ENCODE measurements around the gene MRPL48. TPM values are rescaled to one million over a fixed set of nuclear protein-coding genes. Genes with fewer than 3 reads are reported as not detected.

MRPL48 gene
- total and polyA plus RNA-seq, 8 donors, result 28.9 to 56.8 (median 47.0) TPM

- Histone ChIP-seq H3K9me3 (no peaks in the 10 kb centered on the region), H3K27ac (no peak overlapping the region), H3K4me1 (no peaks in the 10 kb centered on the region), H3K4me3 (no peak overlapping the region), H3K27me3 (no peaks in the 10 kb centered on the region), H3K36me3 (peaks cover 0 to 38% of the 10 kb centered on the region in 2 donors)
- intact Hi-C loops (cut with DNase I), result no loop called here
- TF ChIP-seq CTCF (IDR thresholded peaks at IDR 0.05), result no peak
- DNase-seq (no peak), ATAC-seq (no peak)
These were observed 114.6 kb downstream of the MRPL48 start for GRCh38 chr11:73902303-73902702.

- H3K9me3 ChIP-seq, result no peaks in the 10 kb centered on the region
- no peaks in the 10 kb centered on the region for H3K27me3 ChIP-seq
- intact Hi-C loops (cut with DNase I), result no loop called here
- peak; percentile 74 for ATAC-seq
- H3K4me1 ChIP-seq, result peaks cover 0 to 3% of the 10 kb centered on the region in 2 donors
- no peak for DNase-seq
- peaks cover 0 to 47% of the 10 kb centered on the region in 2 donors for H3K36me3 ChIP-seq
- TF ChIP-seq CTCF (IDR thresholded peaks at IDR 0.05), result no peak
- H3K27ac ChIP-seq, result no peak overlapping the region
- H3K4me3 ChIP-seq, result no peak overlapping the region
These were observed 119.5 kb downstream of the MRPL48 start for GRCh38 chr11:73907191-73907590.

- DNase-seq (no peak), ATAC-seq (no peak)
- H3K36me3 ChIP-seq, result peaks cover 0 to 68% of the 10 kb centered on the region in 2 donors
- no peak for TF ChIP-seq CTCF (IDR thresholded peaks at IDR 0.05)
- H3K4me3 ChIP-seq, result no peak overlapping the region
- H3K4me1 ChIP-seq, result peaks cover 0 to 12% of the 10 kb centered on the region in 2 donors
- H3K9me3 ChIP-seq, result no peaks in the 10 kb centered on the region
- intact Hi-C loops (cut with DNase I), result no loop called here
- H3K27ac ChIP-seq, result no peak overlapping the region
- no peaks in the 10 kb centered on the region for H3K27me3 ChIP-seq
These were observed 124.4 kb downstream of the MRPL48 start for GRCh38 chr11:73912026-73912425.

GRCh38 chr11:73913472-73913871, 125.8 kb downstream of the MRPL48 start:
- Histone ChIP-seq H3K4me1 (peaks cover 0 to 9% of the 10 kb centered on the region in 2 donors), H3K9me3 (no peaks in the 10 kb centered on the region), H3K27ac (no peak overlapping the region), H3K36me3 (peaks cover 0 to 83% of the 10 kb centered on the region in 2 donors), H3K4me3 (no peak overlapping the region), H3K27me3 (no peaks in the 10 kb centered on the region)
- no peak for ATAC-seq
- no peak for DNase-seq
- intact Hi-C loops (cut with DNase I), result no loop called here
- no peak for TF ChIP-seq CTCF (IDR thresholded peaks at IDR 0.05)

- Histone ChIP-seq H3K27ac (no peak overlapping the region), H3K27me3 (no peaks in the 10 kb centered on the region), H3K4me3 (no peak overlapping the region), H3K9me3 (no peaks in the 10 kb centered on the region), H3K36me3 (peaks cover 0 to 85% of the 10 kb centered on the region in 2 donors), H3K4me1 (peaks cover 0 to 9% of the 10 kb centered on the region in 2 donors)
- intact Hi-C loops (cut with DNase I), result no loop called here
- no peak for TF ChIP-seq CTCF (IDR thresholded peaks at IDR 0.05)
- ATAC-seq, result no peak
- DNase-seq, result no peak
These were observed 126.6 kb downstream of the MRPL48 start for GRCh38 chr11:73914284-73914683.

Other genes with a start within 250 kb of the MRPL48 start
- gene FAM168A, start 189.8 kb upstream of the MRPL48 start, total RNA-seq, result 10 to 100 TPM; 28.2 to 35.6 TPM
- 10 to 100 TPM; 40.2 to 43.9 (median 42.2) TPM for gene FAM168A, start 189.8 kb upstream of the MRPL48 start, polyA plus RNA-seq (ENCODE audit: insufficient read length in 6 of 6)
- gene PLEKHB1, start 141.3 kb upstream of the MRPL48 start, total RNA-seq, result 10 to 100 TPM; 16.7 to 32.2 TPM
- 10 to 100 TPM in 5 of 6 donors, 1 to 10 TPM in 1; 8.8 to 37.9 (median 13.8) TPM for gene PLEKHB1, start 141.3 kb upstream of the MRPL48 start, polyA plus RNA-seq (ENCODE audit: insufficient read length in 6 of 6)
- gene RAB6A, start 26.8 kb upstream of the MRPL48 start, total RNA-seq, result 100 to 1,000 TPM; 146 to 150 TPM
- gene RAB6A, start 26.8 kb upstream of the MRPL48 start, polyA plus RNA-seq (ENCODE audit: insufficient read length in 6 of 6), result 100 to 1,000 TPM in 5 of 6 donors, 10 to 100 TPM in 1; 93.7 to 120 (median 109) TPM
- 10 to 100 TPM; 44.0 to 66.8 TPM for gene COA4, start 89.0 kb downstream of the MRPL48 start, total RNA-seq
- gene COA4, start 89.0 kb downstream of the MRPL48 start, polyA plus RNA-seq (ENCODE audit: insufficient read length in 6 of 6), result 10 to 100 TPM; 48.1 to 59.5 (median 54.5) TPM
- gene PAAF1, start 89.1 kb downstream of the MRPL48 start, total RNA-seq, result 10 to 100 TPM; 13.0 to 17.0 TPM
- 10 to 100 TPM; 33.0 to 47.3 (median 35.4) TPM for gene PAAF1, start 89.1 kb downstream of the MRPL48 start, polyA plus RNA-seq (ENCODE audit: insufficient read length in 6 of 6)
- 1 to 10 TPM; 1.2 to 2.1 TPM for gene DNAJB13, start 163.2 kb downstream of the MRPL48 start, total RNA-seq
- gene DNAJB13, start 163.2 kb downstream of the MRPL48 start, polyA plus RNA-seq (ENCODE audit: insufficient read length in 6 of 6), result 1 to 10 TPM in 4 of 6 donors, under 1 TPM in 2; 0.78 to 4.8 (median 3.7) TPM
- gene UCP2, start 195.0 kb downstream of the MRPL48 start, total RNA-seq, result 100 to 1,000 TPM in 1 of 2 donors, 10 to 100 TPM in 1; 70.0 to 142 TPM
- gene UCP2, start 195.0 kb downstream of the MRPL48 start, polyA plus RNA-seq (ENCODE audit: insufficient read length in 6 of 6), result 10 to 100 TPM; 35.3 to 55.7 (median 40.6) TPM
- gene UCP3, start 221.2 kb downstream of the MRPL48 start, total RNA-seq, result 1 to 10 TPM; 1.0 to 2.7 TPM
- 1 to 10 TPM; 3.0 to 5.2 (median 4.1) TPM for gene UCP3, start 221.2 kb downstream of the MRPL48 start, polyA plus RNA-seq (ENCODE audit: insufficient read length in 6 of 6)

Measured in left lung (tissue), 10 donors.